A549 (cell line): ENCODE data around the gene LYSMD1.

ENCODE experiments used
- CBX2 ChIP-seq: fragments of 200-600 bp; sonication (generic); IDR thresholded peaks from 2 replicates; pipeline ENCODE4 v1.6.1; 2016; ENCODE audit warnings: low read depth, mild to moderate bottlenecking, borderline replicate concordance
- GATA3 ChIP-seq: IDR thresholded peaks from 2 replicates; pipeline ENCODE4 v1.6.1; 2012; ENCODE audit warnings: borderline replicate concordance
- NR3C1 ChIP-seq: fragments of >200 bp; sonication (Bioruptor Twin); formaldehyde crosslinking; IDR thresholded peaks from 3 replicates; pipeline ENCODE4 v1.6.1; 2017
- POLR2A ChIP-seq: IDR thresholded peaks from 2 replicates; pipeline ENCODE4 v1.6.1; 2012; ENCODE audit warnings: mild to moderate bottlenecking, low read length
- RAD21 ChIP-seq, 2 experiments: fragments of >200 bp in 1 of 2; sonication (Bioruptor Twin) in 1 of 2; formaldehyde crosslinking in 1 of 2; IDR thresholded peaks in 1 of 2; conservative IDR thresholded peaks in 1 of 2; 2 replicates in 1 of 2; 3 replicates in 1 of 2; pipeline ENCODE4 v1.6.1; 2012 to 2018; ENCODE audit warnings: inconsistent platforms in 1 of 2
- RCOR1 ChIP-seq: fragments of 150-350 bp; IDR thresholded peaks from 2 replicates; pipeline ENCODE4 v1.6.1; 2014; ENCODE audit warnings: antibody characterized with exemption, low read length, low read depth
- RFX5 ChIP-seq: fragments of 450-650 bp; IDR thresholded peaks from 2 replicates; pipeline ENCODE4 v1.7.1; 2014; ENCODE audit warnings: antibody characterized with exemption, mild to moderate bottlenecking, moderate library complexity
- RNF2 ChIP-seq: fragments of 200-600 bp; sonication (generic); IDR thresholded peaks from 2 replicates; pipeline ENCODE4 v1.6.1; 2016; ENCODE audit warnings: low read depth, mild to moderate bottlenecking, antibody characterized with exemption, moderate library complexity, borderline replicate concordance
- TF ChIP-seq, protein P1 (sequence below): fragments of >200 bp; sonication (Bioruptor Twin); formaldehyde crosslinking; IDR thresholded peaks from 3 replicates; pipeline ENCODE4 v1.5.1; 2016
- TF ChIP-seq, protein P2 (sequence below): fragments of 200-600 bp; sonication (generic); IDR thresholded peaks from 2 replicates; pipeline ENCODE4 v1.6.1; 2016; ENCODE audit warnings: antibody characterized with exemption, mild to moderate bottlenecking, moderate library complexity
- TF ChIP-seq, protein P3 (sequence below): fragments of 250-450 bp; sonication (Bioruptor Pico); IDR thresholded peaks from 2 replicates; pipeline ENCODE4 v1.5.0; 2021; ENCODE audit warnings: mild to moderate bottlenecking, moderate library complexity, borderline replicate concordance

GRCh38 chr1:151159373-151159772, 6.3 kb downstream of the LYSMD1 start:
- TF ChIP-seq, protein P1, sequence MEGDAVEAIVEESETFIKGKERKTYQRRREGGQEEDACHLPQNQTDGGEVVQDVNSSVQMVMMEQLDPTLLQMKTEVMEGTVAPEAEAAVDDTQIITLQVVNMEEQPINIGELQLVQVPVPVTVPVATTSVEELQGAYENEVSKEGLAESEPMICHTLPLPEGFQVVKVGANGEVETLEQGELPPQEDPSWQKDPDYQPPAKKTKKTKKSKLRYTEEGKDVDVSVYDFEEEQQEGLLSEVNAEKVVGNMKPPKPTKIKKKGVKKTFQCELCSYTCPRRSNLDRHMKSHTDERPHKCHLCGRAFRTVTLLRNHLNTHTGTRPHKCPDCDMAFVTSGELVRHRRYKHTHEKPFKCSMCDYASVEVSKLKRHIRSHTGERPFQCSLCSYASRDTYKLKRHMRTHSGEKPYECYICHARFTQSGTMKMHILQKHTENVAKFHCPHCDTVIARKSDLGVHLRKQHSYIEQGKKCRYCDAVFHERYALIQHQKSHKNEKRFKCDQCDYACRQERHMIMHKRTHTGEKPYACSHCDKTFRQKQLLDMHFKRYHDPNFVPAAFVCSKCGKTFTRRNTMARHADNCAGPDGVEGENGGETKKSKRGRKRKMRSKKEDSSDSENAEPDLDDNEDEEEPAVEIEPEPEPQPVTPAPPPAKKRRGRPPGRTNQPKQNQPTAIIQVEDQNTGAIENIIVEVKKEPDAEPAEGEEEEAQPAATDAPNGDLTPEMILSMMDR, result no peak
- TF ChIP-seq RAD21 (conservative IDR thresholded peaks at IDR 0.05 in 1 of 2, IDR thresholded peaks at IDR 0.05 in 1 of 2), result no peak
- TF ChIP-seq POLR2A, result no peak
- TF ChIP-seq RFX5, result no peak
- TF ChIP-seq, protein P2, sequence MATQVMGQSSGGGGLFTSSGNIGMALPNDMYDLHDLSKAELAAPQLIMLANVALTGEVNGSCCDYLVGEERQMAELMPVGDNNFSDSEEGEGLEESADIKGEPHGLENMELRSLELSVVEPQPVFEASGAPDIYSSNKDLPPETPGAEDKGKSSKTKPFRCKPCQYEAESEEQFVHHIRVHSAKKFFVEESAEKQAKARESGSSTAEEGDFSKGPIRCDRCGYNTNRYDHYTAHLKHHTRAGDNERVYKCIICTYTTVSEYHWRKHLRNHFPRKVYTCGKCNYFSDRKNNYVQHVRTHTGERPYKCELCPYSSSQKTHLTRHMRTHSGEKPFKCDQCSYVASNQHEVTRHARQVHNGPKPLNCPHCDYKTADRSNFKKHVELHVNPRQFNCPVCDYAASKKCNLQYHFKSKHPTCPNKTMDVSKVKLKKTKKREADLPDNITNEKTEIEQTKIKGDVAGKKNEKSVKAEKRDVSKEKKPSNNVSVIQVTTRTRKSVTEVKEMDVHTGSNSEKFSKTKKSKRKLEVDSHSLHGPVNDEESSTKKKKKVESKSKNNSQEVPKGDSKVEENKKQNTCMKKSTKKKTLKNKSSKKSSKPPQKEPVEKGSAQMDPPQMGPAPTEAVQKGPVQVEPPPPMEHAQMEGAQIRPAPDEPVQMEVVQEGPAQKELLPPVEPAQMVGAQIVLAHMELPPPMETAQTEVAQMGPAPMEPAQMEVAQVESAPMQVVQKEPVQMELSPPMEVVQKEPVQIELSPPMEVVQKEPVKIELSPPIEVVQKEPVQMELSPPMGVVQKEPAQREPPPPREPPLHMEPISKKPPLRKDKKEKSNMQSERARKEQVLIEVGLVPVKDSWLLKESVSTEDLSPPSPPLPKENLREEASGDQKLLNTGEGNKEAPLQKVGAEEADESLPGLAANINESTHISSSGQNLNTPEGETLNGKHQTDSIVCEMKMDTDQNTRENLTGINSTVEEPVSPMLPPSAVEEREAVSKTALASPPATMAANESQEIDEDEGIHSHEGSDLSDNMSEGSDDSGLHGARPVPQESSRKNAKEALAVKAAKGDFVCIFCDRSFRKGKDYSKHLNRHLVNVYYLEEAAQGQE, result no peak
- no peak for TF ChIP-seq GATA3
- no peak for TF ChIP-seq RCOR1
- TF ChIP-seq CBX2, result no peak
- TF ChIP-seq, protein P3, sequence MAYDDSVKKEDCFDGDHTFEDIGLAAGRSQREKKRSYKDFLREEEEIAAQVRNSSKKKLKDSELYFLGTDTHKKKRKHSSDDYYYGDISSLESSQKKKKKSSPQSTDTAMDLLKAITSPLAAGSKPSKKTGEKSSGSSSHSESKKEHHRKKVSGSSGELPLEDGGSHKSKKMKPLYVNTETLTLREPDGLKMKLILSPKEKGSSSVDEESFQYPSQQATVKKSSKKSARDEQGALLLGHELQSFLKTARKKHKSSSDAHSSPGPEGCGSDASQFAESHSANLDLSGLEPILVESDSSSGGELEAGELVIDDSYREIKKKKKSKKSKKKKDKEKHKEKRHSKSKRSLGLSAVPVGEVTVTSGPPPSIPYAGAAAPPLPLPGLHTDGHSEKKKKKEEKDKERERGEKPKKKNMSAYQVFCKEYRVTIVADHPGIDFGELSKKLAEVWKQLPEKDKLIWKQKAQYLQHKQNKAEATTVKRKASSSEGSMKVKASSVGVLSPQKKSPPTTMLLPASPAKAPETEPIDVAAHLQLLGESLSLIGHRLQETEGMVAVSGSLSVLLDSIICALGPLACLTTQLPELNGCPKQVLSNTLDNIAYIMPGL (CRISPR knock-in tag), result no peak
- no peak for TF ChIP-seq NR3C1
- no peak for TF ChIP-seq RNF2
